Iris pigment epithelial cell (primary cell): Measurements from ENCODE around the gene FOXRED2.
"Not testable (repeated sequence)": the region's sequence is repeated elsewhere in the genome, so short reads cannot be mapped to it uniquely, and the experiment has no call there.

ENCODE experiments used
- DNase-seq: peaks from one replicate; pipeline ENCODE4 v3.0.0-alpha.2; 2011; ENCODE audit warnings: low read depth

FOXRED2 gene

GRCh38 chr22:36469094-36469710 lies 37.6 kb downstream of the FOXRED2 start:
- DNase-seq = no peak

DNA sequence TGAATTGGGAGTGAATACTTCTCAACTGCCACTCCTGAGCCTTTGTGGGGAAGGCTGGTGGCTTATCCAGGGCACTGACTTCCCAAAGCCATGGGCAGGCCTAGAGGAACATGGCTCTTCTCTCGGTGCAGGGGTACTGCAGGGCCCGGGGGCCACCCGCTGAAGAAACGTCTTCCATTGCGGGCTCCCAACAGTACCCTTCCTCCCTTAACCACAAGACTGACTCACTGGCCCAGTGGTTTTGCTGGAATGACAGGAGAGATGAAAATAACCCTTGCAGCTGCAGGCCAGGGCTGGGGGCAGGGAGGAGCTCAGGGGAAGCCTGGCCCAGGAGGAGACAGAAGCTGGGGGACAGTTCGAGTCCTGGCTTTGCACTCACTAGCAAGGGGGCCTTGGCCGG lies 38.9 kb downstream of the FOXRED2 start:
- DNase-seq = peak; percentile 98

- DNase-seq = peak; percentile 75
These were observed 39.6 kb downstream of the FOXRED2 start for GRCh38 chr22:36467042-36467810.

GRCh38 chr22:36466258-36466657 lies 40.6 kb downstream of the FOXRED2 start:
- no peak for DNase-seq

DNA sequence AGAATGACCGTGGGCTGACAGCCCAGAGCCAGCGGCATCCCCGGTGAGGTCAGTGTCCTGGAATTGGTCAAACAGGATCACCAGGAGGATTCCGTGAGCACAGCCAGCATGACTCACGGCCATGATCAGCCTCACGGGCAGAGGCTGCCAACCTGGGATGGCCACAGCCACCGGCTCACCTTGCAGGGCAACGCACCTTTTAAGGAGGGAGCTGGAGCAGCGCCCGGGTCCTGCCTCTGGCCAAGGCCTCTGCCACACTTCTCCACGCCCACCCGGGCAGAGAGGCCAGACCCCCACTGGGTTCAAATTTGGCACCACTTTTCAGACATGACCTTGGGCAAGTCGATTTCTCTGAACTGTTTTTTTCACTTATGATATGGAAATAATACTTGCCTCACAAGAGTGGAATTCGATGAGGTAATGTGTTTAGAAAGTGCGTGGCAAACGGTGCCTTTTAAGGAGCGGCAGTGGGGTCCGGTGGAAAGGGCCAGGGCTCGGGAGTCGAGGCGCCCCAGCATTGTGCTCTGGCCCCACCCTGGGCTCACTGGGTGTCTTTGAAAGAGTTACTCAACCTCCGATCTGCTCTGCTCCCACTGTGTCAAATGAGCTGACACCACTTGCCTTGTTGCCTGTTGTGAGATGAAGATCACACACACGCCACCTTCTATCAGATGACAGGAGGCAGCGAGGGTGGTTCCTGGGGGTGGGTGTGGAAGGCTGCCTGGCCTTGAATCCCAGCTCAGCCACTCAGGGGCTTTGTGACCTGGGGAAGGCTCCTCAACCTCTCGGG lies 41.4 kb downstream of the FOXRED2 start:
- DNase-seq = peak; percentile 96

DNA sequence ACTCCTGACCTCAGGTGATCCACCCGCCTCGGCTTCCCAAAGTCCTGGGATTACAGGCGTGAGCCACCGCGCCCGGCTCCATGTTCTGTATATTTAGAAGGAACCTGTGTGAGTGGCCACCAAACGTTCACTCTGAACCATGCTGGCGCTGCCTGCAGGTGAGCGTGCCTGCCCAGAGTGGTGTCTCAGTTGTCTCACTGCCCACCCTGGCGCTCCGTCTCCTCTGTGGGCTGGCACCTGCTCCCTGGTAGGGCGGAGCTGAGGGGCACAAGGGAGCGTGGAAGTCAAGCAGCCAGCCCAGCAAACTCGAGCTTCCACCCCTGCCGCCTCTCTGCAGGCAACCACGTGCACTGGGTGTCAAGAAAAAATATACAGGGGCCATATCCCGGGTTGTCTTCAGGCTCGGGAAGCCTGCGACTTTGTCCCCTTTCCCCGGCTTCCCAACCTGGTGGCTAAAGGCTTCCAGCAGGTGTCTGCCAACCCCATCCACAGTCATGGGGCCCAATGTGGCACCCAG lies 42.1 kb downstream of the FOXRED2 start:
- DNase-seq = no peak

GRCh38 chr22:36463783-36464184 lies 43.1 kb downstream of the FOXRED2 start:
- DNase-seq = no peak

DNA sequence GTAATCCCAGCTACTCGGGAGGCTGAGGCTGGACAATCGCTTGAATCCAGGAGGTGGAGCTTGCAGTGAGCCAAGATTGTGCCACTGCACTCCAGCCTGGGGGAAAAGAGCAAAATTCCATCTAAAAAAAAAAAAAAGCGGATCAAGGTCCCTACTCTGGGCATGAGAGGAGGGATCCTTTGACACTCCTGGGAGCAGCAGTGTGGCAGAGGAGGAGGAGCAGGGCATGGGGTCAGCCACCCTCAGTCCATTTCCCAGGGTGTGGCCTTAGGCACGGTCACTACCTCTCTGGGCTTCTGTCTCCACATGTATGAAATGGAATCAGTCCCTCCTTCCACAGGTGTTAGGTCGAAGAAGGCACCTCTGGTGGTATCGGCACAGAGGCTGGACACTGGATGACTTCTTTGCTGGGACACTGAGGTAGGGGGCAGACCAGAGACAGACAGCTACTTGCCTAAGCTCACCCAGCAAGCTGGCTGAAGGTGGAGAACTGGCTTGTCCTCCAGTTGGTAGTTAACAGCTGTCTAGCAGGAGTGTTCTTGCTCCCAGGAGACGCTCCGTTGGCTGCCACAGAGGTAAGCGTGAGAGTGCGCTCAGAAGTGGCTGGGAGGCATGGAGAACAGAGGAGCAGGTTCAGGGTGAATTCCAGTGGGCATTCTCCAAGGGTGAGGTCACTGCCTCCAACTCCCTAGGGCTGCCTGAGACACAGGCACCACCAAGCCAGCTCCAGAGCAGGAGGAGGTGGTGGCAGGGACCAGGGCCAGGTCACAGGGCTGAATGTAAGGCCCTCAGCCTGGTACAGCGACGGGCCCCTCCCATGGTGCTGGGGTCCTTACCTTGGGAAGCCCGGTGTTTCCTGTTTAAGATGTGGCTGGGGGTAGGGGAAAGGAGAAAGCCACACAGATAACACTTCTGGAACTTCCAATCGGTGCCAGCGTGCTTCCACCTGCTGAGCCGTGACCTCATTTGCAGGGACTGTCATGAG lies 44.9 kb downstream of the FOXRED2 start:
- DNase-seq = peak; percentile 81

GRCh38 chr22:36460202-36460601 lies 46.6 kb downstream of the FOXRED2 start:
- no peak for DNase-seq

DNA sequence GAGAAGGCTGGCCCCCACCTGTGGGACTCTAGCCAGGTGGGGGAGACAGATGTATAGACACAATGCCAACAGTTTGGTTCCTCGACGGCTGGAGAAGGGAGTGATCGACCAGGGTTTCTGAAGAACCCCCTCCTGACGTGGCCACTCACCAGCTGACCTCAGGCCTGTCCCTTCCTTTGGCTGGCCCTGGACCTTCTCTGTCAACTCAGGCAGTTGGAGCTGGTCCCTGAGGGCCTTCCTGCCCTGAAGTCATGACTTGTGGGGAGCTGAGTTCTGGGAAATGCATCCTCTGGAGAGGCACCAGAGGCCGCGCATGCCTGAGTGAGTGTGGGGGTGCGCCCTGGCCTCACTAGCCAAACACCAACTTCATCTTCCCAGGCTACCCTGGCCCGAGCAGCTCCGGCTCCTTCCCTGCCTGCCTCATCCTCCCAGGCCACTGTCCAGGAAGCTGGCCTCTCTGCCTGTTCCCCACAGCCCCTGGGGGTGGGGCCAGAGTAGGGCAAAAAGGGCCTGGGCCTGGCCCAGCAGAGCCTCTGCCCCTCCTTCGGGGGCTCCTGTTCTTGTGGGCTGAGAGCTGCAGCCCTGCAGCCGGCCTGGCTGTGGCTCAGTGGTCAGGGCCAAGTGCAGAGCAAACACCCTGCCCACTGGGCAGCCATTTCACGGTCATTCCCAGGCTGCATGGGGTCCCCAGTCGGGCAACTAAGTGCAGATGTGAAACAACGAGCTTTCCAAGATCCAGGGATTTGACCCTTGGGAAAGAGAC lies 49.0 kb downstream of the FOXRED2 start:
- DNase-seq = no peak

- DNase-seq = no peak
These were observed 50.4 kb downstream of the FOXRED2 start for GRCh38 chr22:36456464-36456845.

GRCh38 chr22:36455571-36456463 lies 51.0 kb downstream of the FOXRED2 start:
- DNase-seq = no peak

DNA sequence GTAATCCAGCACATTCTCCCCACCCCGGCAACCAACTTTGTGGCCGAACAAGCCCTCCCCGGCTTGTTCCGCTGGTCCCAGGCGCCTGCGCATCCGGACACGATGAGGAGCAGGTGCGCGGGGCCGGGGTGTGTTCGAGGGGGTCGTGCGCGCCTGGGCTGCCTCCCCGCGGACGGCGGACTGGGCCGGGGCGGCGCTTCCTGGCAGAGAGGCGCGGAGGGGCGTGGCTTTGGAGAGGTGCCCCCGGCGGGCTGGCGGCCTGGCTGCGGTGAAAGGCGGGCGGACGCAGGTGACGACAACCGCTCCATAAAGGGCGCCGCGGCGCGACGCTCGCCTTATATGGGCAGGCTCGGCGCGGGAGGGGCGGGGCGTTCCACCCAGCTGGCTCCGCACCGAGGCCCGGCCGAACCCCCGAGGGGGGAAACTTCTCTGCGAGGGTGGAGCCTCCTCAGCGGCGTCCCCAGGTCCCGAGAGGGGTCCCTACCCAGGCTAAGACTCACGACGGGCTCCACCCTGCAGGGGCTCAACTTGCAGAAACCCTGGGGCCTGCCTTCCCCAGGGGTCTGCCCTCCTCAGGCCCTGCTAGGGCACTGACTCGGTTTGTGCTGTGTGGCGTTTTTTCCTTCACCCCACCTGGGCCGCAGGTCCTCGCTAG lies 51.8 kb downstream of the FOXRED2 start:
- DNase-seq = peak; percentile 87

GRCh38 chr22:36453855-36454378 lies 52.9 kb downstream of the FOXRED2 start:
- no peak for DNase-seq

DNA sequence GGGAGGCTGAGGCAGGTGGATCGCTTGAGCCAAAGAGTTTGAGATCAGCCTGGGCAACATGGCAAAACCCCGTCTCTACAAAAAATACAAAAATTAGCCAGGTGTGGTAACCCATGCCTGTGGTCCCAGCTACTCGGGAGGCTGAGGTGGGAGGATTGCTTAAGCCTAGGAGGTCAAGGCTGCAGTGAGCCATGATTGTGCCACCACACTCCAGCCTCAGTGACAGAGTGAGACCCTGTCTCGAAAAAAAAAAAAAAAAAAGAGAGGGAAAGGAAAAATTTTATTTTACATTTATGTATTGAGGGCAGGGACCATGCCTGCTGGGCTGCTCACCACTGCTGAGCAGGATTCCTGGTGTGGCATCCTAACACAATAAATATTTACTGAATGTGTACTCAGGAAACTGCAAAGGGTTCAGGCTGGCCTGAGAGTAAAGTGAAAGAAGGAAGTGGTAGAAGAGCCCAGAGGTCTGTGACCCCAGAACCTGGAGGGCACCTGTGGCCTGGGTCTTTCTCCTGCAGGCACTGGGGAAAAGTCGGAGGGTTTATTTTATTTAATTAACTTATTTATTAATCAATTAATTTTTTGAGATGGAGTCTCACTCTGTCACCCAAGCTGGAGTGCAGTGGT lies 53.7 kb downstream of the FOXRED2 start:
- not testable (repeated sequence) for DNase-seq

DNA sequence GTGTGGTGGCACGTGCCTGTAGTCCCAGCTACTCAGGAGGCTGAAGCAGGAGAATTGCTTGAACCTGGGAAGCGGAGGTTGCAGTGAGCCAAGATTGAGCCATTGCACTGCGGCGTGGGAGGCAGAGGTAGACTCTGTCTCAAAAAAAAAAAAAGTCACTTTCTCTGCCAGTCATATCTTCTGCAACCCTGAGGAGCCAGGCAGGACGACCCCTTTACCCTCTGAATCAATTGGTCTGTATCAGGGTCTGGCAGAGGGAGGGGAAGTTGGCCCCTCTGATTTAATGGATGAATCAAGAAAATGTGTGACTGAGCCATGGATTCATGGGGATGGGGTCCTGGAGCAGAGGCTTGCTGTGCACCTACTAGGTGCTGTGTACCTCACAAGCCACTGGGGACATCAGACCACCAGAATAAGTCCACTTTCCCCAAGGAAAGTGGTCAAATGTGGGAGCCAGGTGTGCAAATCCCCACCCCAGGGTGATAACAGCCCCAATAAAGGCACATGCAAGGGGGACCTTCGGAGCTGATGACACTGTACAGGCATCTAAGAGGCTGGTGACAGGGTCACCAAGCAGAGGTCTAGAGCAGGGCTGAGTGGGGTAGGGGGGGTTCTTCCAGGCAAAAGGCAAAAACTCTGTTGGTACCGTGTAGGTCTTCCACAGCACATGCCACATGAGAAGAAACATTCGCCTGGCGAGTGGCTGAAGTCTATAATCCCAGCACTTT lies 54.4 kb downstream of the FOXRED2 start:
- no peak for DNase-seq

- not testable (repeated sequence) for DNase-seq
These were observed 55.9 kb downstream of the FOXRED2 start for GRCh38 chr22:36450923-36451322.
